GM18507 (cell line): Measurements from ENCODE around the gene PRSS38.

Source experiments
- DNase-seq: peaks from one replicate; pipeline ENCODE4 v3.0.0; 2011; ENCODE audit warnings: low read depth; ENCODE audit not compliant: insufficient read length; ENCODE audit errors: extremely low spot score
- FAIRE-seq: peaks from 2 replicates; lab custom pipeline; 2011; peaks lifted over from hg19 to GRCh38; lab: Jason Lieb, UNC

Gene PRSS38

DNA sequence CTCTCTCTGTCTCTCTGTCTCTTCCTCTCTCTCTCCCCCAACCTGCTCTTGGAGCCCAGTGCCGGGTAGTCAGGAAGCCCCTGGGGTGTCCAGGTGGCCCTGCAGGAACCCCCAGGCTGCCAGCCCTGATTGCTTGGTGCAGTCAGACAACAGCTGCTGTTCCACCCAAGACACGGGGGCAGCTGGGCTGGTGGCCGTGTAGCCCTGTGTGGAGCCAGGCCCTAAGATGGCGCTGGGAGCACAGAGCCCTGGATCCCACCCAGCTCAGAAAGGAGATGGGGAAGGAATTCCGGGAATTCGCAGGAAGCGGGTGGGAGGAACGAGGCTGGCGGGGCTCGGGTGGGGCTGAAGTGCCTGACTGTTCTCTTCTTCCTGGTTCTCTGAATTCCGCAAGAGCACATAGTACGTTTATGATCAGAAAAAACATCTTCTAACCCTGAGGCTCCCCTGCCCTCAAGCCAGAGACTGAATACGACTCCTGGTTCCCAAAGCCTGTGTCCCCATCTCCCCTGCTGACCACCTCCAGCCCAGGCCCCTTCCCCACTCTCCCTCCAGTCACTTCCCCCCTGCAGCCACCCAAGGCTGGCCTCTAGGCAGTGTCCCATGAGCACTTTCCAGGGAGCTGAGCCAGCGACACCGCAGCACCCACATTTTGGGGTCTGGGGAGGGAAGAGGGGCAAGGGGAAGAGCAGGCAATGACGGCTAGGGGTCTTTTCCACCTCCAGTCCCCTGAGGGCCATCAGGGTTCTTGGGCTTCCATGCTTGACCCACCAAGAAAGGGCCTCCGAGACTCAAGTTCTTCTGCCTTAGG is 77.2 kb downstream of the PRSS38 start:
- DNase-seq (no peak), FAIRE-seq (no peak)

DNA sequence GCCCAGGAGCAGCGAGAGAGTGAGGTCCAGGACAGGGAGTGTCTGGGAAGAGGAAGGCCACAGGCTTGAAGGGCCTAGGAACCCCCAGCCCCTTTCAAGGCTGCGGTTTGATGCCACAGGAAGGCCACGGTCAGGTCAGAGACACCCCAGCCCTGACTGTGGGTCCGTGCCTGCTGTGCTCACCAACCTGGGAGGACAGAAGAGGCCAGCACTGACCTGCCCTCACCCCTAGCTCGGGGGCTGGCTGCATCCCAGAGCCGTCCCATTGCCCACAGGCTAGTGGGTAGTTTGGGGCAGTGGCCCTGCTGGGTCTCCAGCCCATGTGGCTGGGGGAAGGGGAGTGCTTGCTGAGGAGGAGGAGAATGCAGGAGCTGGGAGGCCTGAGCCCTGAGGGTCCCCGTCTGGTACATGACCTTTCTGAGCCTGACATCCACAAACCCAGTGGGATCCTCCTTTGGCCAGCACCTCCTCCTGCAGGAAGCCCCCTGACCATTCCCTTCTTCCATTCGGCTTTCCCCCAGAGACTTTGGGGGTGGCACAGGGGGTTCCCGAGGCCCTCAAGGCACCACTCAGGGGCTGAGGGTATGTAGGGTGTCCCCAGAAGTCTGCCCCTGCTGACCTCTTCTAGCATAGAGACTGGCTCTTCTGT is 77.9 kb downstream of the PRSS38 start:
- DNase-seq (no peak), FAIRE-seq (no peak)

DNA sequence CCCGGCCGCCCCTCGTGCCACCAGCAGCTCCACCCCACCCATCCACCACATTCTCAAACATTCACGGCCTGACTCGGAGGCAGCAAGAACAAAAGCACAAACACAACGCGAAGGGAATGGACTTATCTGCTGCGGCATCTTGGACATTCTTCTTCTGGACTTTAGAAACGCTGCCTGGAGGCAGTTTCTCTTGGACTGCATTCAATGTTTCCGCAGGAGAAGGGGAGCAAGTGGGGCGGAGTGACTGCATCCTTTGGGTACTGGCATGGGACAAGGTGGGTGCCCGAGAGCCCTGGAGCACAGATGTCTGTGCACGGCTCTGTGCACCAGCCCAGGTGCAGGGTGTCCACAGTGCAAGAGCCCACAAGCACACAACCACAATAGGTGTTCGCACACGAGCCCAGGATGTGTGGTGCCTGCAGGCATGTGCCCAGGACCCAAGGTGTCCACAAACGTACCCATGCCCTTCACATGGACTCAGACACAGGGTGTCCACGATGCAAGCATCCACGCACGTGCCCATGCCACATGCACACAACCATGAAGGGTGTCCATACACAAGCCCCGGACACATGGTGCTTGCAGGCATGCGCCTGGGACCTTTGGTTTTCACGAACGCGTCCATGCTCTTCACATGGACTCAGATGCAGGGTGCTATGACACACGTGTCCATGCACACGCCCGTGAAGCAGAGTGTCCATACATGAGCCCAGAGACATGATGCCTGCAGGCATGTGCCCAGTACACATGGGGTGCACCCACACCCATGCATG is 78.7 kb downstream of the PRSS38 start:
- no peak for FAIRE-seq

DNA sequence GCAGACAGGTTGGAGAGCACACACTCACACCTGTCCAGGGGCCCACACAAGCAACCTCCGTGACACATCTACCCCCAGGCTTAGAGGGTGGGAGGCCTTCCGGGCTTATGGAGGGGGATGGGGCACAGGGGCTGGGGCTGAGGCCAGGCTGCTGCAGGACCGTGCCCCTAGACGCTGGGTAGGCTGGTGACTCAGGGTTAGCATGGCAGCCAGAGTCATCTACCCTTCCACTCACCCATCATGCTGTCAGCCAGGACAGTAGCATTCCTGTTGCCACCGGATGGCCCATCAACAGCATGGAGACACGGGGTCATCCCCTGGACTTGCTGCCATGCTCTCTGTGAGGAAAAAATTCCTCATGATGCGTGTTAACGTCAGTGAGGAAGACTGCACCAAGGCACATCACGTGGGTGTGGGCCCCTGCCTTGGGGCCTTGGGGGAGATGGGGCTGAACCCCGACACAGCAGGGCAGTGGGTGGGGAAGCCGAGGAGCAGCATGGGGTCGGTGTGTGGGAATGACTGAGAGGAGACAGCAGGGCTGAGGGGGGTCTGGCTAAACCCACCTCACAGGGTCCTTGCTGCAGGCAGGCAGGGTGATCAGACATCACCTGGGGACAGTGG is 79.5 kb downstream of the PRSS38 start:
- DNase-seq, result no peak
- FAIRE-seq, result no peak

More for the DNA sequence above, 78.7 kb downstream of the PRSS38 start:
- no peak for DNase-seq
